ENCODE results near the gene SEMA4D.
A peak's percentile ranks its signal among the peaks of the same experiment; 100 is the strongest.

Gene SEMA4D

DNA sequence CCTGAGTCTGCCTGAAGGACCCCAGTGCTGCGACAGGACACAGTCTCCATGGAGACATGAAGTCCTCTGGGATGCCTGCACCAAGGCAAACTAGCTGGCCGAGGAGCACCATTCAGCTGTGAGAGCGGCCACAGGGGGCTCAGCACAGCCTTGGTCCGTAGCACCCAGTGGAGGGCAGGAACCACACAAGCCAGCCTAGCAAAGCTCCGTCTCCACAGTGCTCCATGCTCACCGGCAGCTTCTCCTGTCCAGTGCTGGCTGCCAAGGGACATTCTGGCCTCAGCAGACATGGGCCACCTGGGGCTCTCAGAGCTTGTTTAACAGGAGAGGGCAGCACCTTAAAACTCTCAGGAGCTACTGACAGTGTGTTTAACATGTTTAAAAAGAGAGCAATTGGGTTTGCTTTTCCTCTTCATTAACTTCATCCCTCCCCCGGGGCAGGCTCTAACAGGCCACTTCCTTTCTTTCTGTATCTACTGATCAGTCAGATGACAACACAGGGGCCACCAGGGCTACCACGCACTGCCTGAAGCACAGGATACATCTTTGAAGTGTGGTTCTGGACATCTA is 122.6 kb downstream of the SEMA4D start:
- DNase-seq, result no peak

DNA sequence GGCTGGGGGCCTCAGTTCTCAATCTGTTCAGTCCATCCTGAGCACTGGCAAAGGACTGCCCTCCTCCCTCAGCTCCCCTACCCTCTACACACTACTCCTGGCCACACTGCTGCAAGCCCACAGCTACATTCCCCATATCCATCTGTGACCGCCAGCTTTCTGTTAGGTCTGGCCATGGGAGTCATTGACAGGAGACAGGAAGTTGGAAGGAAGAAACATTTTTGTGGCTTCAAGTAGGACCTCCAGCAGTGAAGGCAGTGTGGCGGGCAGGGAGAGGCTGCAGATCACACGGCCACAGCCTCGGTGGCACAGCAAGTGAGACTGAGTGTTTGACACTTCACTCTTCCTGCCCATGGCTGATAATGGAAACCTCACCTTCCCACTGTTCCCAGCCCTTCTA is 123.7 kb downstream of the SEMA4D start:
- no peak for DNase-seq

DNA sequence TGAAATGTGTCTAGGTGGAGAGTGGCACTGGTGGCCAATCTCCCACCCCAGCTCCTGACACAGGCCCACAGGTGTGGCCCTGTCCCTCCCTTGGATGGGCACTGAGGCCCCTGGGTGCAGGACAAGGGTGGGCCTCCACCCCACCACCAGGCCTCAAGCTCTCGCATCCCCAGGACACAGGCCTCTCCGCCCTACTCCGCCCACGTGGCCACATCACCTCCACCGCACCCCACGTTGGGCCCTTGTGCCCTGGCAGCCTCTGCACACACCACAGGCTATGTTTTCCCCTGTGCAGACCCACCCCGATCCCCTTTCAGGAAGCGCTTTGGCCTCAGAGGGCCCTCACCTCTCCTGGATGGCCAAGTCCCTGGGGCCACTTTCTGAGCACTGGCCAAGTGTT is 124.9 kb downstream of the SEMA4D start:
- no peak for DNase-seq

DNA sequence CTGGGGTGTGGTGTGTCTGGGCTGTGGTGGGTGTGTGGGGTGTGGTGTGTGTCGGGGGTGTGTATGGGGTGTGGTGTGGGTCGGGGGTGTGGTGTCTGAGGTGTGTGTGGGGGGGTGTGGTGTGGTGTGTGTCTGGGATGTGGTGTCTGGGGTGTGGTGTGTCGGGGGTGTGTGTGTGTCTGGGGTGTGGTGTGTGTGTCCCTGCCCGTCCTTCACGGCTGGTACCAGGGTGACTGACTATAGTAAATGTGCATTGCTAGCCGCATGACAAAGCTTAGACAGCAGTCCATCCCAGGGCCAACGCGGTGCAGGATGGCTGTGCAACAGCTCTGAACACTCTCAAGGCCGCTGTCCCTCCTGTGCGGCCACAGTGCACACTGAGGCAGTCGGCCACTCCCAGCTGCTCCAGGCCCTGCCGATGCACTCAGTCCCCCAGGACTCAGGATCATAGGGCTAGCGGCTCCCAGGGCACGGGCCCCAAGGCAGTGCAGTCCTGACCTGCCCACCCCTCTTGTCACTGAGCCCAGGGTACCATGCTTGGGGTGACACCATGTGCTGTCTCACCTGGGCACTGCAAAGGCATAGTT is 125.6 kb downstream of the SEMA4D start:
- no peak for DNase-seq

DNA sequence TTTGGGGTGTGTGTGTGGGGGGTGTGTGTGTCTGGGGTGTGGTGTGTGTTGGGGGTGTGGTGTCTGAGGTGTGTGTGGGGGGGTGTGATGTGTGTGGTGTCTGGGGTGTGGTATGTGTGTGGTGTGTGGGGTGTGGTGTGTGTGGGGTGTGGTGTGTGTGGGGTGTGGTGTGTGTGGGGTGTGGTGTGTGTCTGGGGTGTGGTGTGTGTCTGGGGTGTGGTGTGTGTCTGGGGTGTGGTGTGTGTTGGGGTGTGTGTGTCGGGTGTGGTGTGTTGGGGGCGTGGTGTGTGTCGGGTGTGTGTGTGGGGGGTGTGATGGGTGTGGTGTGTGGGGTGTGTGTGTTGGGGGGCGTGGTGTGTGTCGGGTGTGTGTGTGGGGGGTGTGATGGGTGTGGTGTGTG is 126.1 kb downstream of the SEMA4D start:
- DNase-seq, result peak in 1 of 56 donors; percentile 11

DNA sequence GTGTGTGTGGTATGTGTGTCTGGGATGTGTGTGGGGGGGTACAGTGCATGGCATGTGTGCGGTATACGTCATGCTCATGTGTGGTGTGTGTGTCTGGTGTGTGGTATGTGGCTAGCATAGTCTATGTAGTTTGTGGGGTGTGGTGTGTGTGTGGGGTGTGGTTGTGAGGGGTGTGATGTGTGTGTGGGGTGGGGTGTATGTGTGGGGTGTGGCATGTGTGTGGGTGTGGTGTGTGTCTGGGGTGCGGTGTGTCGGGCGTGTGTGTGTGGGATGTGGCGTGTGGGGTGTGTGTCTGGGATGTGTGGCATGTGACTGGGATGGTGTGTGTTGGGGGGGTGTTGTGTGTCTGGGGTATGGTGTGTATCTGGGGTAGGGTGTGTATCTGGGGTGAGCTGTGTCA is 127.3 kb downstream of the SEMA4D start:
- no peak for DNase-seq

DNA sequence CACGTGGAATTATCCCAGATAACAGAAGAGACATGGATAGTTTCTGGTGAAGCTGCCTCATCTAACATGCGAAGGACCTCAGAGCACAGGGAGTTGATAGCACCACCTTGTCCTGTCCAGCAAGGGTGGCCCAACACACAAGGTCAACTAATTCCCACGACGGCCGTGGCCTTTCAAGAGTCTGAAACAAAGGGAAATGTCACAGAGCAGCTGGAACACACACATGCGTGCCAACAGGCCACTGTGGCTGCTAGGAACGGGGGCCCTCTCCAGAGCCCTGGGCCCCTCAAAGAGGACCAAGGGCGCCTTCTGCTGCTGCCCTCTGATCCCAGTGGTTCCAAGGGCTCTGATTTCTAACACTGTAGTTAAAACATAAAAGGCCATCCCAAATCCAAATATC is 128.9 kb downstream of the SEMA4D start:
- DNase-seq, result no peak

DNA sequence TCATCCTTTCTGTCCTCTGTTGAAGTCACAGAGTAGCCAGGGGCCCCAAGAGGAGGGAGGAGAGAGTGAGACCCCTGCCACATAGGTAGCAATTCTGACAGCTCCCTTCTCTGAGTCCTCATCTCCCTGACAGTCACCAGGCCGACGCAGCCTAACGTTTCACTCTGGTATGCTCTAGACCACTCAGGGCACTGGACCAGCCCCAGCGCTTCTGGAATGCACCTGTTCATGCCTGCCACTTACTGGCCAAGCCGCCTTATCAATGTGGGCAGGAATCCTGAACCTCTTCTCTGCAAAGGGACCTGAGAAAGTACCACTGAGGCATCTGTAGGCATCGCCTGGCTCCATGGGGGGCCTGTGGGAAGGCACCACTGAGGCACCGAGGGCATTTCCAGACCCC is 129.4 kb downstream of the SEMA4D start:
- DNase-seq, result no peak

DNA sequence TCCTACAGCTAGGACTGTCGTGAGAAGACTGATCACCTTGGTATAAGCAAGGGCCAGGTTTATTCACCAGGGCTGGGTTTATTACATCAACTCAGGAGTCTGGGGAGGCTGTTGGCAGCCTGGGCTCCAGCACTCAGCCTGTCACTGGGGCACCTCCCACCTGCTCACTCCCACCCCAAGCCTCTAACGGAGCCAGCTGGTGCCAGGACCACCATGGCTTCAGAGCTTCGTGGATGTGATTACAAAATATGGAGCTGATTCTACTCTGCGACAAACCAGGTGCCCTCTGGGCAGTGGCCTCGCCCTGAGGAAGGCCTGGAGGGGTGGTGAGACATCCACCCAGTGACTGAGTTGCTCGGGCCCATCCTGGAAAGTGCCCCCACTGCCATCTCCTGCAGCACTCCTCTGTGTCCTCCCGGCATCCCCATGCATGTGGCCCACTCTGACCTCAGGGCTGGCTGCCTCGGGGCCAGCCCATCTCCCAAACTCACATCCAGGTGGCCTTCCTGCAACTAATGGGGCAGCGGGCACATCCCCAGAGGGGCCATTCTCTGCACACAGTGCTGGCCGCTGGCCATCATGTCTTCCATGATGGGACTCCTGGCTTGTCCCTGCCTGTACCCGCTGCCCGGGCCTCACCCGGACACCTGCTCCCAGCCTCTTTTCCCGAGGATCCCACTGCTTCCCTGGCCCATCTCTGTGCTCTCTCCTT is 130.0 kb downstream of the SEMA4D start:
- DNase-seq, result no peak

DNA sequence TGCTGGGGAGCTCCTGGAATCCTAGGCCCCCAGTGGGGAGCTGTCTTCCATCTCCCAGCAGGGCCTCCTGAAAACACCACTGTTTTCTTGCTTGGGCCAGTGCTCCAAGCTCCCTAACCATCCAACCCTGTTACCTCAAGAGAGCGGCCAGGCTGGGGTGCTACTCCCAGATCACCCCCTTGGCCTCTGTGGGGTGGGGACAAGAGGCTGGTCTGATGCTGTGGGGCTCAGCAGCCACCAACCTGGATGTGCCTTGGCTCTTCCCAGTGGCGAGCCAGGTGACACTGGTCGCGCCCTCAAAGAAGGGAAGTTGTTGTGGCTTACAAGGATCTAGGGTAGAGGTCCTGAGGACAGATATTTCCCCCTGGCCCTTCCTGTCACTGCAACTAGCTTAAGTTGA is 130.6 kb downstream of the SEMA4D start:
- DNase-seq, result no peak

DNA sequence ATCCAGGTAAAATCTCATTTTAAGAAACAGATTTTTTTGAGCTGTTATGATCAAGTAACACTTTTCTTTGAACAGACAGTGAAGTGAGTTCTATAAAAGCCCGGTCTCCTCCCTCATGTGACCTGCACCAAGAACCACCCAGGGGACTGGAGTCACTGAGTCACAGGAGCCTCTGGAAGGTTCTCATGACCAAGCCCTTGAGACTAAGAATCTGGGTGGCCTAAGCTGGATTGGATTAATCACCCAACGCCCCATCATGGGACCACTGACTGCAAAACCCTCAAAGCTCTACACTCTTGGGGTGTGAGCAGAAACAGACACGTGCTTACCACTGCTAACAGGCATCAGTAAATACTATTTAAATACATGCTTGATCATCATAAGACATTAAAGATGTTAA is 131.2 kb downstream of the SEMA4D start:
- DNase-seq, result no peak

DNA sequence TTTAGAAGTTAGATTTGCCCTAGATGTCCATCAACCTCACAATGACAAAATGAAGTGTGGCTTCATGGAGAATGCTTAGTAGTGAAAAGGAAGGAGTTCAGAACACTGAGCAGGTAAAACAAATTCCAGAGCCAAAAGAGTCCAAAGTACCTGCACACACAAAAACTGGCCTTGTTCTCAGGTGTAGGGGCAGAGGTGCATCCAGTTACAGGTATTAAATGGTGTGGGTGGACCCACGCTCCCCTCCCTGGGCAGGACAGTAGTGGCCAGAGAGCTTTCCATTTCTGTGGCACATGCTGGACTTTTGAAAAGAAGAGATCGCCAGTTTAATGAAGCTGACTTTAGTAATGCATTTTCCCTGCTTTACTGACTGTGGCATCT is 132.4 kb downstream of the SEMA4D start:
- no peak for DNase-seq

DNA sequence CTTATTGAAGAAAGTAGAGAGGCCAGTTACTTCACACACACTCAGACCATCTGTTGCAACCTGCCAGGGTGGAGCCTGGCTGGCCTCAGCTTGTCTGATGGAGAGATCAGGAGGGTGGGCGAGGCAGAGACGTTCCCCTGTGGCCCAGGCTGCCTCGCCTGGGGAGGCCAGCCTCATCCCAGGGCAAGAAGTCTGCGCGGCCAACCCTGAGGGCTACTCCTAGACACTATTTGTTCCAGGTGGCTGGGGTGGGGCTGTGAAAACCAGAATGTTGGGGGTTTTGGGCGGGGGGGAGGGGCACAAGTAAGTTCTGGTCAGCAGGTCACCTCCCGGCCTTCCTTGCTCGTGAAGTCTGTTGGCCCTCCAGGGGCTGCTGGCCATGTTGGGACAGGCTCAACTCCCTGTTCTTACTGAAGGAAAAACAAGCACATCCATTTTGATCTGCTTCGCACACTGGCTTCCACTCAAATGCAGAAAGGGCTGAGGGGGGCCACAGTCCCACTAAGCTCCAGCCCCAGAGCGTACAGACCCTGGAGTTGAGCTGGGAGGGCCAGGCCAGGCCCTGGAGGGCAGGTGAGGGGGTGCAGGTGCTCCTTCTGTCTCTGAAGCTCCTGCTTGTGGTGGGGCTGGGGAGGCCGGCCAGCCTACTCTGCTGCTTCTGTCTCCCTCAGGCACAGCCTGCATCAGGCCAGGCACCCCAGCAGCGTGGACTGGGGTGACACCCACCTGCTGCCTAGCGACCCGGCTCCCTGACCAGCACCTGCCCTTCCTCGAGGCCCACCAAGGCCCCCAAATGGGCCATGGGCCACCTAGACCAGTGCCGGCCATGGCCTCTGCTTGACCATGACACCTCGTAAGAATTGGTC is 133.0 kb downstream of the SEMA4D start:
- no peak for DNase-seq

DNA sequence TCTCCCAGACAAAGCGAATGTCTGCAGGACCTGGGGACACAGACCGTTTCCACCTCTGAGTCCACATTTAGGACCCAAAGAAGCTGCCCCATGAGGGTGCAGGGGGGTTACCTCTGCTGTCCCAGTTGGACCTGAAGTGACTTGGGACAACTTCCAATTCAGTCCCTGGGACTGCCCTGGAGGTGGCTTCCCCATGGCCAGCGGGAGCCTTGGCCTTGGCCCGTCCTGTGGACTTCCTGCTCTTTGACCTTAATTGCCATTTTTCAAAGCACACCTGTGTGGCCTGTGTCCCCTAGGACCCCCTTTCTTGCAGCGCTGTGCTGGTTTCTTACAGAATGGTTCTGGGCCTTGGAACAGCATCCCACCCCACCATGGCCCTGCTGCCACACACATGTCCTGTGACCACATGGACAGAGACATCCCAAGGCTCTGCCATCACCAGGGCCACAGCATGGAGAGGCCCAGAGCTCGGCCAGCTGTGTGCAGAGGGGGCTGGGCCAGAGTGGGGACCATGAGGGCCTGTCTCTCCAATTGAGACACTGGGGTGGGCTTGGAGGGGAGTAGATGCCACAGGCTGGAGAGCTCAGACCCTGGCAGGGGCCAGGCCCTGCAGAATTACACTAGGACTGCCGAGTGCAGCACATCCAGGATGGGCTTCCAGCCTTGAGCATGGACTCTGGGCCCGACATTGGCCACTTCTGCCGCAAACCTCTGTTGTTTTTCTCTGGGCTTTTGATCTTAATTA is 133.8 kb downstream of the SEMA4D start:
- no peak for DNase-seq

DNA sequence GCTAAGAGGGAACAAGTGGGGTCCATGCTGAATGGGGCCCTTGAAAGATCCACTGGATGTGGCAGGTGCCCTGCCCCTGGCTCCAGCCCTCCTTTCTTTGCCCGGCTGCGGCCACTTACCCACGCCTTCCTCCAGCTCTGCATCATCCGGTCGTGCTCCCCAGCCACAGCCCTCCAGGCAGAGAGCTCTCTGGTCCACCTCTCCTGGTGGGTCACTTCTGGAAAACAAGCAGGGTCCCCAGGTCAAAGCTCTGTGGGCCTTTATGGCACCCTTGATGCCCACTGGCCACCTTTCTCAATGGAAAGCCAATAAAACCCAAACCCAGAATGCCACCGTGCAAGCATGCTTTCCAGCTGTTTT is 134.6 kb downstream of the SEMA4D start:
- DNase-seq, result no peak

DNA sequence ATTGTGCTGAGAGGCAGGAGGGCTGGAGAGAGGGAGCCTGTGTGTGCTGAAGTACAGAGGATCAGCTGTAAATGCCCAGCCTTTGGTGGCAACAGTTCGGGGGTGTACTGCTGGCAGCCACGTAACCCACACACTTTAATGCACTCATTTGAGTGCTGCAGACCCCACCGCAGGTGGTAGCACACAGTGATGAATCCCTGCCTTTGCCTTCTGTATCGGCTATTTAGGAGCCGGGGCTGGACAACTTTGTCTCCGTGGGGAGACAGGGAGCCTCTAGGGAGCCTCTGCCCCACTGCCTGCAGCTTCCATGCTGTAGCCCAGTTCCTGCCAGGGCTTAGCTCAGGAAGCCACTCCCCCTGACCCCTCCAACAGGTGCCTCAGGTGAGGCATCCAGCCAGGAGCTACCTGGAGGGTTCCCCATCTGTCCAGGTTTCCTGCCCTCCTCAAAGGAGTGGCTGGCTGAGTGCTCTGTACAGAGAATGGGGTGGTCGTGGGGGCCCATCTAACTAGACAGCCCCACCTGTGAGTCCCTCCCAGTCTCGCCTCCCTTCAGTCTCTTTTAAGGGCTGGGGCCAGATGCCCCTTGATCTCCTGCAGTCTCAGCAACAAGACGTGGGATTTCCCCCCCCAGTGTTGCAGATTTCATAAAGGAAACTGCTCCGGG is 135.1 kb downstream of the SEMA4D start:
- no peak for DNase-seq

DNA sequence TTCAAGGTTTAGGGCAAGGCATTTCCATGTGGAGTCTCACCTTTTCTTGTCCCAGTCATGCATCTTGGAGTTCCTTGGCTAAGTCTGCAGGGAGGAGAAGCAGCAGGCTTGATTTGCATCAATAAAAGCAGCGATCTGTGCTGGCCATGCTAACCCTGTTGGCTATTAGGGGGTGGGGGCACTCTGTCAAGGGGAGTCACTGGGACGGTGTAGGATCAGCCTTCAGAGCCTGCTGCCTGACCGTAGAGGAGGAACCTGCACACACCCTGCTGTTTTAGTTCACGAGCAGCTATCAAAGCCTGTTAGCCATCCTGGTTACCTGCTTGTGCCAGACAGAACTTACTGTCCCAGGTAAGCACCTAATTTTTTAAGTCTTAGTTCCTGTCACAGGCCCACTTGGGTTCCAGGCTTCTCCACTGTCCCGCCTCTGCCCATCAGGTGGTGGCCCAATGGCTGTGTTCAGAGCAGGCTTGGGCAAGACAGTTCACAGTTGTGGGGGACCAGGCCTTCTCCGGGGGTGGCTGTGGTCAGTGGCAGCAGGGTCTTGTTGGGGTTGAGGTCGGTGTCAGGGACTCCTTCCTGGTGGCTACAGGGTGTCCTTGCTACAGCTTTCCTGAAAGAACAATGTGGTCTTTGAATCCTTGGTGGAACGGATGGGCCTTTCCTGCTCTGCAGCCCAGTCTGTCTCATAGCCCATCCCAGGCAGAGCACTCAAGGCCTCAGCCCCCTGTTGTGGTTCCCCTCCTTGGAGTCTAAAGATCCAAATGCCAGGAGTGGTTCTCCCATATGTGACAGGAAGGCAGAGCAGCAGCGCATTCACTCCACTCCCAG is 135.9 kb downstream of the SEMA4D start:
- no peak for DNase-seq

DNA sequence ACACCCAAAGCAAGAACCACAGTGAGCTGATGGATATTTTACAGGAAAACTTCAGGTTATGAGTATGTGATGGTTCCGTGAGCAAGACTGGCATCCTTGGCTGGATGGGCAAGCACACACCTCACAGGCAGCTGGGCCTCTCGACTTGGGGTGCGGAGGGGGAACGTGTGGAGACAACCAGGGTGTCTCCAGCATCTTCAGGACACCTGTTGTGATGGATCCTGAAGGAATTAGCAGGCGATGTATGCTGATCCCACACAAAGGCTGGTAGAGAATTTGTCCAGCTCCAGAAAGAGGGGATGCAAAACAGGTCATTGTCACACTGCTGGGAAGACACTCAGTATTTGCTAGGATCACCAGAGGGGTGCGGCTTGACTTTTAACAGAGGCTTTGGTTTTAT is 136.9 kb downstream of the SEMA4D start:
- no peak for DNase-seq

DNA sequence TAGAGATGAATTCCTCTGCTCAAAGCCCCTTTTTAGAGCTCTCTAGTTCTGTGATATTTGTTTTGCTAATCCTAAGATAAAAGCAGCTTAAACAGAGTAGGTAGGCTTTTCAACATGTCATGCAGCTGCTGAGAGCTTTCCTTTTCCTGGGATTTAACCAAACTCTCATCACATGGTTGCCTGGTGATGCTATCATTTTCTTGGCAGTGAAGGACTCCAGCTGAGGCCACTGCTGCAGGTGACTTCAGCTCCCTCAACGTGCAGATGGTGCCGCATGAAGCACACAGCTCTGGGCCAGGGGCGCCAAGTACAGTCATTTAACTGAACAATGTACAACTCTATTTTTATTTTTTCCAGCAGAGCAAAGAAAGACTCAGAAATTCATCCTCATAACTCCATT is 137.4 kb downstream of the SEMA4D start:
- peak in 1 of 56 donors; percentile 22 for DNase-seq

DNA sequence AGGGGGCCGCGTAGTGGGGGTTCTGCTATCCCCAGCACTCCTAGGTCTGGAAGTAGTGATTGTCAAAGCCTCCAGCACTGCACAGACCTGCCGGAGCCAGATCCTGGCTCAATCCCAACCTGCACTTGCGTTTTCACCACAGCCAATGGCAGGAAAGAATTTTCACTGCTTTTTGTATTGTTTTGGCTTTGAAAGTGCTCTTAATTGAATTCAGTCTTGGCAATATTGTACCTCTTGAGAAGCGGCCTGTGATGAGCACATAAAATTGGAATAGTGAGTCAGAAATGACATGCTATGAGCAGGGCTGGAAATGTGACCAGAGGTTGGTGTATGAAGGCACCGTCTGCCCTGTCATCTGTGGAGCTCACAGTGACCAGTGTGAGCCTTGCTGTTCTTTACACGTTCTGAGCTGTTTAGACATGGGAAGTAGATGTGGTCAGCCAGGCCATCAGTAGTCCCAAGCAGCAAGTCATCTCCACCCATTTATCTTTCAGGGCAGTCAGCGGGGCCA is 138.1 kb downstream of the SEMA4D start:
- DNase-seq, result peak in 1 of 56 donors; percentile 27

Measured in nucleus accumbens (tissue), 56 donors.